HG03460 (cell line): ENCODE measurements around the gene DEAF1.
"Not testable (repeated sequence)": the region's sequence is repeated elsewhere in the genome, so short reads cannot be mapped to it uniquely, and the experiment has no call there.

Experiments
- ATAC-seq: cut with Tn5 transposase; IDR thresholded peaks from one replicate; pipeline ENCODE4 v1.9.1; 2021; ENCODE audit not compliant: unreplicated experiment

The DEAF1 gene

DNA sequence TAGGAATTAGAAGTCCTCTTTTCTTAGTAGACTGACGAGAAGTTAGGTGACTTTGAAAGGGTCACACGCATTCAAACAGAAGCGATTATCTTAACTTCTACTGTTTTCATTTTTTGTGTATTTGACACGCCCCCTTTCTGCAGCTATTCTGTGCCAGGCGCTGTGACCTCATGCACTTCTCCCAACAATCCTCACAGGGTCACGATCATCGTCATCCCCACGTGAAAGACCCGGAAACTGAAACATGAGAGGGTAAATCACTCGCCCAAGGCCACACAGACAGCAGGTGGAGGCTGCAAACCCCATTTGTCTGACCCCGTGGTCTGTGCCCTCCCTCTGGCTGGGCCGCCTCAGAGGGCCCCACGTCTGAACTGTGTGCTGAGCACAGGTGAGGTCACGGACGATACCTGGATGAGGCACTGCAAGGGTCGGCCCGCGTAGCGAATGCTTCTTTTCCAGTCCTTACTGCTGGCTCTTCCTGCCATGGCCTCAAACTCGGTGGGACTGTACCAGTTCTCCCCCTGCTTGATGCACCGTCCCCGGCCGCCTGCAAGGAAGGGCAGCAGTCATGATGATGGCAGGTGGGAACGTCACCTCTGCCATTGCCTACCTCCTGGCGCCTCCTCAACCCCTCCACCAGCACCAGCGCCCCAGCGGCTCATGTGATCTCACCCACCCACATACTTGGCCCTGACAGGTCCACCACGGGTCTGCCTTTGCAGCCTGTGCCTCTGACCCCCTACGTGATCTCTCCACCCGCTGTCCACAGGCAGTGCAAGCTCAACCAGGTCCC is 8.4 kb downstream of the DEAF1 start:
- ATAC-seq = no peak

DNA sequence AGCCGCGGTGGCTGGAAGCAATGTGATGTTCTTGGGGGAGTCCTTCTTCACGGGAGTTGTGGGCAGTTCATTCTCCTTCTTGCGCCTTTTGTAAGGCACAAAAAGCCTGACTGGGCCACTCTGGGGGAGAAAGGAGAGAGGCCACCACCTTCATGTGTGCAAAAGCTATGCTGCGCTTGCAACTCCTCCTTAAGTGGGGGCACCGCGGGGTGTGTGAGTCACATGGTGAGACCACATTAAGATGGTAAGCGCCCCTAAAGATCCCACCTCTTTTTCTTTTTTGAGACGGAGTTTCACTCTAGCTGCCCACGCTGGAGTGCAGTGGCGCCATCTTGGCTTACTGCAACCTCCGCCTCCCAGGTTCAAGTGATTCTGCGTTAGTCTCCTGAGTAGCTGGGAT is 14.1 kb downstream of the DEAF1 start:
- ATAC-seq = no peak

DNA sequence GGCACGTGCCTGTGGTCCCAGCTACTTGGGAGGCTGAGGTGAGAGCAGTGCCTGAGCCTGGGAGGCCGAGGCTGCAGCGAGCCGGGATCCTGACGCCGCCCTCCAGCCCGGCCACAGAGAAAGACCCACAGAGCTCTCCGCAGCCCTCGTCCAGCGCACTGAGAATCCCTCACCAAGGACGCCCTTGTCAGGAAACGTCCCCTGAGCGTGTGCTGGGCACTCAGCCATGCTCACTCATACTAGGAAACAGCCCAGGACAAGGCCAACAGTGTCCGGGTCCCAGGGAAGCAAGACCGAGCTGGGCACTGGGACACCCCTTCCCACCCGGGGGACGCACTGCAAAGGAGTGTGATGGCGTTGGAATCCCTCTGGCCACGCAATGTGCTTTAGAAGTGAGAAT is 14.5 kb downstream of the DEAF1 start:
- ATAC-seq = no peak

DNA sequence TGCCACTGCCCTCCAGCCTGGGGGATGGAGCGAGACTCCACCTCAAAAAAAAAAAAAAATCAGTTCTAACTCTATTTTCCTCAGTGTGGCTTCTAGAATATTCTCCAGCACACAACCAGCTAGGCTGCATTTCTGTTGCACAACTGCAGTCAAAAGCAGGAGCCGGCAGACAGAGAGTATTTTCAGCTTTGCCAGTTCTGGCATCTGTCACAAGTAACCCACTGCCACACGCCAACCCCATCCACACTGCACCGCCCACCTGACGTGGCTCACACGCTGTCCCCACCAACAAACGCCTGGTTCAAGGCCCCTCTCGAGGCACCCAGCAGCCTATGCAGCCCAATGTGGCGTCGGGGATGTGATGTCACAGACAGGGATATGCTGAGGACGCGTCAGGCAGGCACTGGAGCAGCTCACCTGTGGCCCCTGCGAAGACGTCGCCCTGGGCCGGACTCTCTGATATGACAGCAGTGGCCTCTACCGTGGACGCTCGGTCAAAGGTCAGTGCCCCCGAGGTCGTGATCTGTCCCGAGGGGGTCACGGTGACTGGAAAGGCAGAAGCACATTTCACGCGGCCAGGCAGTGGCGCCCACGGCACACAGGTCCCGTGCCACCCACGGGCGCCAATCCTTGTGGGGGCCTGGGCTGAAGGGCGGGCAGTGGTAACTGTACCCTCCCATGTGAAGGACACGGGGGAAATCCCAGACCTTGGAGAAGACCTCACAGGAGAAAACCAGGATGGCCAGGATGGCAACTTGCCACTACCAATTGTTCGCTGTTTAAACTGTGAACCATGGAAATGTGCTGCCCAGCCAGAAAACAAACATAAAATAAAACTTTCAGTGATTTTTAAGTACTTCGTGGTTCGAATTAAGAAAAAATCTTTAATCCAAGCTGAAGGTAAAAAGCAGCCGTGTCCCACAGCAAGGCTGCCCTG is 15.5 kb downstream of the DEAF1 start:
- no peak for ATAC-seq

DNA sequence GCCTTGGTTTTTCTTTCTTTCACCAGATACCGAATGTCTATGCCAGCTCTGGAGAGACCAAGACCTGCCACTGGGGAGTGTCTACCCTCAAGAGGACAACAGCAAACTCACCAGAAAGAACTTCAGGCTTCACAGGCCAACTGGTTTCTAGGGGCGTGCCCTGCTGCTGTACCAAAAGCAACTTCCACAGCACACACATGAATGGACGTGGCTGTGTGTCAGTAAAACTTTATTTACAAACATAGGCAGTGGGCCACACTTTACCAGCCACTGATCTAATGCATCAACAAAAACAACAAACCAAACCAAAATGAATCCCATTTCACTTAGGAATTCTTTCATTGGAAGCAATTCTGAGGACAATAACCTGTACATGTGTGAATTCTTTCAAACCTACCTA is 16.7 kb downstream of the DEAF1 start:
- no peak for ATAC-seq

DNA sequence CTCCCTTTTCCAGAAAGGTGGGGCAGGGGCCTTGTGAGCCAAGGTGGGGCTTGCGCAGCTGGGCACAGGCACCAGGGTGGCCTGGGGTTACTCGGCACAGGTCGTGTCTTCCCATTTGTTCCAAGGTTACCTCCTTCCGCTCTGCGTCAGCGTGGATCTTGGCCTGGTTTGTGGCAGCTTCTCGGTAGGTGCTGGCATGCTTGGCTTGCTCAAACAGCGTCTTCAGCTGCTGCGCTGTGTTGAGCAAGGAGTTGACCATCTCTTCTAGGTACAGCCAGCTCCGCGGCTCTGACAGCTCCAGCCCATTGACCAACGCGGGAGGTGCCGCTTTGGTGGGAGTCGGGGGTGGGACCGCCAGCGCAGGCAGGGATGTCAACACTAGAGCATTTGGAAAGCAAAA is 20.6 kb downstream of the DEAF1 start:
- ATAC-seq = no peak

DNA sequence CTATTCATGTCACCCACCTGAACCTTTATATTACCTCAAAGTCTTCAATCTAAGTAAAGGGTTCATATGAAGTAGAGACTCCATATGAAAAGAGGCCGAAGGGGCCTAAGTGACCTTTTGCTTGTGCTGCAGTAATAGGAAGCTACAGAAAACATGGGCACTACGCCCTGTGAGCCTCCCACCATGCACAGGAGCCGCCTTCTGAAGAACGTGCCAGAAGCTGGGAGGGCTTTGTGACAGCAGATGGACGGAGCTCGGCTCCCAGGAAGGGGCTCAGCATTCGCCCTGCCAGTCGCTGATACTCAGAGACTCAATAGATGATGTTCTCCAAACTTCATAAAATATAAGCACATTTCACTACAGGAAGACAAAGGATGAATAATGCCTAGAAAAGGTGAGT is 21.2 kb downstream of the DEAF1 start:
- ATAC-seq = no peak

DNA sequence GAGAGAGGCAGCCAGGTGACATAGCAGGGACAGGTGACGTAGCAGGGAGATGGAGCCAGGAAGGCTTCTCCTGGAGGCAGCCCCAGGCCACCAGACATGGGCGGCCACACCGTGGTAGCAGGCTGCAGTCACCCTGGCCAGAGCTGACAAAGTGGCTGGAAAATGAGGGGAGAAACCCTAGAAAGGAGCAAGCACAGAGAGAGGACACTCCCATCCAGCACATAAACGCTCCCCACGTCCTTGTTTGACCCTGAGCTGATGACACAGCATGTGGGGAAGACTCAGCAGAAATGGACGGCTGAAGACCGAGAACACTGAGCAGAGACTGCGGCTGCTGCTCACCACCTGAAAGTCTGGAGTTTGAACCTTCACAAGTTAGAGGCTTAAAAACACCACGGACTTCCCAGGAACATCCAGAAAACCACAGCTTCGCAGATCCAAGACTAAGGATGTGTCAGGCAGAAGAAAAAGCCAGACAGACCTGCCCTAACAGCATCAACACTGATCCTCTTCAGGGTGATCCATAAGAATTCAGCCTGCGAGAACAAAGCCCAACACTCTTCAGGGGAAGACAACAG is 29.2 kb downstream of the DEAF1 start:
- no peak for ATAC-seq

DNA sequence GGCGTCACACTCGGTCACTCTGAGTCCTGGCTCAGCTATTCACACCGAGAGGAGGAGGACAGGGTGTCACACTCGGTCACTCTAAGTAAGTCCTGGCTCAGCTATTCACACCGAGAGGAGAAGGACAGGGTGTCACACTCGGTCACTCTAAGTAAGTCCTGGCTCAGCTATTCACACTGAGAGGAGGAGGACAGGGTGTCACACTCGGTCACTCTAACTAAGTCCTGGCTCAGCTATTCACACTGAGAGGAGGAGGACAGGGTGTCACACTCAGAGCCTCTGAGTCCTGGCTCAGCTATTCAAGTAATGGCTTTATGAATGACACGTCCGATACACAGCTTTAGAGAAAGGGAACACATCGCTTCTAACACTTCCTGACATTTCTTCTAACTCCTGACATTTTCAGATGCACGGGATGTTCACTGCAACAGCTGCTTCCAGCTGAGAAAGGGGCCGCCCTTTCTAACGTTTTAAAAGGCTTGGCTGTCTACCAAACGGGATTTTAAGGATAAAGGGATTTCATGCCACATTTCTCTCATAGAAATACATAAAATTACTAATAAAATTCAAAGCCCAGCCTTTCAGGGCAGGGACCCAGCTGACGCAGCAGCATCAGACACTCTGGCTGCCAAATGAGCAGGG is 29.8 kb downstream of the DEAF1 start:
- no peak for ATAC-seq

DNA sequence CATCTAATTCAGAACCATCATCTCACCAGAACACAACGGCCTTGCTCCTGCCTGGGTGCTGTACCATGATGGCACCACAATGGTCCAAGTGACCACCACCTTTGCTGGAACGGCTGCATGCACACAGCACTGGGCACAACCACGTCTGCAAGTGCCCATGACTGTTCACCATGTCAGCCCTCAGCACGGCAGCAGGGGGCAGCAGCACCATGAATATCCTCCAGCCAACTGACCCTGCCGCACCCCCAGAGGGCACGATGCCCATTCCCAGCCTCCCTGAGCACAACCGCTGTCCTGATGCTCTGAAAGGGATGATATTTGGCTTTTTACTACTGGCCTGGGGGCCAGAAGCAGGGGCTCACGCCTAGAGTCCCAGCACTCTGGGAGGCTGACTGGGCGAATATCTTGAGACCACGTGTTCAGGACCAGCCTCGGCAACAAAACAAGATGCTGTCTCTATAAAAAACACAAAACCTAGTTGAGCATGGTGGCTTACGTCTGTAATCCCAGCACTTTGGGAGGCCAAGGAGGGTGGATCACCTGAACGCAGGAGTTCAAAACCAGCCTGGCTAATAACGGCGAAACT is 32.2 kb downstream of the DEAF1 start:
- ATAC-seq = no peak

DNA sequence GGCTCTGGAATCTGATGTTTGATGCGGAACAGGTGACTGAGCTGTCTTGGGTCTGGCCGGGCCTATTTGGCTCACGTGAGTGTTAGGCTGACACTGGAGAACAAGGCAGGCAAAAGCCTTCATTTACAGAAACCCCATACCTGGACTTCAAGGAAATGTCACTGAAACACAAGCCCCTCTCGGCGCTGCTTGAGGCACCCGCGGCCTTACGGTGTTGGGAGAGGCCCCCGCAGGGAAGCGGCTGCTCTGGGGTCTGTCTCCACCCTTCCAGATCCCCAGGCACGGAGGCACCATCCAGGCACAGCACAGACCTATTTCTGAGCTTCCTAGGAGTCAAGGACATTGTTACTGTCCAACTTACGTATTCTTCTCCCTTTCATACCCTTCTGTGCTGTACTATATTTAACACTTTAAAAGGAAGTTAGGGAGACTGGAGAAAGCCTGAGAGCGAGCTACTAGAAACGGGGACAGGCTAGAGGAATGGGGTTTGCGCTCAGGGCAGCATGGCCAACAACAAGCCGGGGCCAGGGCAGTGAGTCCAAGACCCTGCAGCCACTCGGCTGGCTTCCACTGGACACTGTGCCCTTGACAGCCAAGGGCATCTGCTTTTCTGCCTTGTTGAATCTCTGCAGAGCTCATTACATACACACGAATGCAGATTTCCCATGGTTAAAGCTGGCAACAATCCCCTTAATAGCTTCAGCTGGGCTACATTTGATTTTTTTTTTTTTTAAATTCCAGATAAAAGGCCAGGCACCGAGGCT is 34.2 kb downstream of the DEAF1 start:
- ATAC-seq = no peak

DNA sequence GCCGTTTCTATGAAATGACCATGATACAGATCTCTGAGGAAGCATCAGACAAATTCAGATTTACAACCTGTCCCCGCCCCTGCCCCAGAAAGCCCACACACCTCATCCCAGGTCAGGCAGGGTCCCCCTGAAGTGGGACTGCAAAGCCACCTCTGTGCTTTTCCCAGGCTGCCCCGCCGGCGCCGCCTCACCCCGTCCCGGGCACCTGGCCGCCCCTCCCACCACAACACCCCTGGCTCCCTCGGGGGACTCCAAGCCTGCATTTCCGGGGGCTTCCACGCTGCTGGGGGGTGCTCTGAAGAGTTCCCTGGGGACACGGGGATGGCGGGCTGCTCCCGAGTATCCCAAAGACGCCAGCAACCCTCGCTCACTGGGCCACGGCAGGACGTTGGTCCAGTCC is 34.7 kb downstream of the DEAF1 start:
- no peak for ATAC-seq

DNA sequence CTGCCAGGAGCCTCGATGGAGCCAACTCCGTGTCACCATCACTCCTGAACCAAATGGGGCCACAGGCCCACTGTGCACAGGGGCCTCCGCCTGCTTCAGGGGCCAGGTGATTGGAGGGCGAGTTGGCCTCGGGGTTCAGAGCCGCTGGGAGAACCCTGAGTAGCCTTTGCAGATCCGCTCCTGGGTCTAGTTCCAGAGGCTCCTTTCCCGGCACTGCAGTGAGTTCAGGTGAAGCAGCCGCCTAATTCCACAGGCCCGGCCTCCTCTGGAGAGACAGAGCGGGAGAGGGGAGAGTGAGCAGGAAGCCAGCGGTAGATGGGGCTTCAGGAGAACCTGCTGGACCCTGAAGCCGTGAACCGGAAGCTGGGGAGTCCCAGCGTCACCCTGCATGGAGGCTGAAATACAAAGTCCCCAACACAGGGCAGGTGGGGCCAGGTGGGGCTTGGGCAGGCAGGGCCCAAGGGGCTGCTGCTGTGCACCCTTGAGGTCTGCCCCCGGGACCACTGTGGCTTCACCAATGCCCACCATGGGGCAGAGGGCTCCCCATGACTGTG is 35.4 kb downstream of the DEAF1 start:
- ATAC-seq = no peak

DNA sequence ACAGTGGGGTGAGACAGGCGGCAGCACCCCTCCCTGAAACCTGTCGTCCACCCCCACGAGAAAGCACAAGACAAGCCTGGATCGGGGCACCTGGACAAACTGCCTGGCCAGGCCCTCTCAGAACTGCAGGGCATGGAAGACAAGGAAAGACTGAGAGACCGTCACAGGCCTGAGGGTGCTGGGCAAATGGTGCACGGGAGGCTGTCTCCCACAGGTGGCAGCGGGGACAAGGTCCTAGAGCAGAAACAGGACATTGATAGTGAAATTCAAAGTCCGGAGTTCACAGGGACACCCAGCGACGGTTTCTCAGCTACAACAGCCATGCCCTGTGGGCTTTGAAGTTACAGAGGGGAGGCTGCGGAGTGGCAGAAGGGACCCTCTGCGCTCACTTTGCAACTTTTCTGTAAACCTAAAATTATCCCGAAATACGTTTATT is 37.3 kb downstream of the DEAF1 start:
- ATAC-seq = no peak

DNA sequence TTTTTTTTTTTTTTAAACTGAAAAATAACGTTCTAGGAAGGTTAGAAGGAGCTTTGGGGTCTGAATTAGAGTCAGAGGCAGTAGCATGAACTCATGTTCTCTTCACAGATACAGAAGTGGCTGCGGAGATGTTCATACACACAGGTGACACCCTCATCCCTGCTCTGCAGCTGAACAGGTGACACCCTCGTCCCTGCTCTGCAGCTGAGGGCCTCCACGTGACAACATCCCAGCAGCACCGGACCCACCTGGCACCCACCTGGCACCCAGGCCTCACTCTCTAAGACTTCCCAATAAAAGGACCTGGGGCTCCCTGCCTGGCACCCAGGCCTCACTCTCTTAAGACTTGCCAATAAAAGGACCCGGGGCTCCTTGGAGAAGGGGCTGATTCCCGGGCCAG is 38.2 kb downstream of the DEAF1 start:
- ATAC-seq = no peak

DNA sequence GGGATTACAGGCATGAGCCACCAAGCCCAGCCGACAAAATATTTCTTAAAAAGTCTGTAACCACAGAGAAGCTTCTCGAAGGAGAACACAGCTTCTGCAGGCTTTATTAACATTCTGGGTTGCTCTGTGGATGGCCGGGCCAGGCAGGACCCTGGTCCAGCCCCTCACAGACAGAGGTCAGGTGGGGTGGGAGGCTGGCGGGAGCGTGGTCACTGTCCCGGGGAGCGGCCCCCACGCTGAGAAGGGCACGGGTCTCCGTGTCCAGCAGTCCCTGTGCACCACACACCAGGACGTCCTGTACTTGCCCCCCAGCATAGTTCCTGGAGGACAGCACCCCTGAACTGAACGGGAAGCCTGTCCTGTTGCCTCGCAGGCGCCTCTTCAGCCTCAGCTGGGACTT is 38.6 kb downstream of the DEAF1 start:
- no peak for ATAC-seq

DNA sequence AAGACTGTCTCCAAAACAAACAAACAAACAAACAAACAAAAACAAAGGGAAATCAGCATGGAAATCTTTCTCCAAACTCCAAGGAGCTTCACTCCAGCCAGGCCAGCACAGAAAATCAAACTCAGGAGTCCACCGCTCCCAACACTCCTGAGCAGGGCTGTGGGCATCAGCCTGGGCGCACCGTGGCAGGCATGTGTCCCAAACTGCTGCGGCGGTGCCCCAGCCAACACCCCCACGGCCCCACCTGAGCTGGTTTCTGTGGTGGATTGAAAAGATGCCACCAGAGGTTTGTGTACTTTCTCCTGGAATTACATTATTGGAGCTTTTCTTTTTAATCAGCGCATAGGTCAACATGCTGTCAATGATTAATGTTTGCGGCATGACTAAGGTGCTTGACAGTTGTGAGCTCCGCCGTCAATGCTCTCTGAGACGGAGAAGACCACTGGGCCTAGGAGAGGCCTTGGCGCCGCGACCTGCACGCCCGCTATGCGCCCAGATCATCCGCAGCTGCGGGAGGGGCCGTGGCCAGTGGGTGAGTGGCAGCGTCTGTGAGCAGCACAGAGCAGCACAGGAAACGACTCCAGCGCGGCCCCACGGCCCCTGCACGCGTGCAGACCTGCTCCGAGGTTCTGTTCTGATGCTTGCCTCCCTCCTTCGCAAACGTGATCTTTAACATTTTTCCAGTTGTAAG is 39.8 kb downstream of the DEAF1 start:
- ATAC-seq = no peak

DNA sequence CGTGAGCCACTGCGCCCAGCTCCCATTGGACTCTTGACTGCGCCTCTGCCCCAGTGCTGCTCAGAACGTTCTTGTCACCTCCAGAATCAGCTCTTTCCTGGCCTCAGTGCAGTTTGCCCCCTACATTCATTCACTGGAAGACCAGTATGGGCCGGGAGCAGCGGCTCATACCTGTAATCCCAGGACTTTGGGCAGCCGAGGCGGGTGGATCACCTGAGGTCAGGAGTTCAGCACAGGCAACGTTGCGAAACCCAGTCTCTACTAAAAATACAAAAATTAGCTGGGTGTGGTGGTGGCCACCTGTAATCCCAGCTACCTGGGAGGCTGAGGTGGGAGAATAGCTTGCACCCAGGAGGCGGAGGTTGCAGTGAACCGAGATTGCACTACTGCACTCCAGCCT is 40.6 kb downstream of the DEAF1 start:
- ATAC-seq = not testable (repeated sequence)

DNA sequence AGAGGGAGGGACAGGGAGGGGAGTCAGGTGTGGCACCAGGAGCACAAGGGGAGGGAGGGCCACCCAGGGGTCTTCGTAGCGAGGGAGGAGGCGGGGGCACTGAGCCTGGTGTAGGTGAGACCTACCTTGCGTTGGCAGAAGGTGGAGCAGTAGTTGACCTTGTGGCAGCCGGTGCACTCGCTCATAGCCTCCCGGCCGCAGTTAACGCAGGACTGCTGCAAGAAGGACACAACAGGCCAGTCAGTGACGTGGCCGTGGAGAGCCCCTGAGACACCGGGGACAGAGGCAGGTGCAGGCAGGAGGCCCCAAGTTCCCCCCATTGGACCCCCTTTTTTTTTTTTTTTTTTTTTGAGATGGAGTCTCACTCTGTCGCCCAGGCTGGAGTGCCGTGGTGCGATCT is 41.2 kb downstream of the DEAF1 start:
- ATAC-seq = no peak
